ENCODE measurements around the gene KIF16B.

- TF ChIP-seq NCOA5 (CRISPR knock-in tag; IDR thresholded peaks at IDR 0.05) (no peak), ZNF121 (CRISPR knock-in tag; IDR thresholded peaks at IDR 0.05) (no peak), POLR2AphosphoS5 (IDR thresholded peaks at IDR 0.05; ENCODE audit: low read depth, low read length) (no peak), TCF7L2 (IDR thresholded peaks at IDR 0.05; ENCODE audit: low read depth, low read length) (no peak), FOSL2 (CRISPR knock-in tag; IDR thresholded peaks at IDR 0.05) (no peak), MTA3 (CRISPR knock-in tag; IDR thresholded peaks at IDR 0.05) (no peak), NFIC (IDR thresholded peaks at IDR 0.05; ENCODE audit: low read length) (no peak), ZNF24 (IDR thresholded peaks at IDR 0.05) (no peak), TP53 (CRISPR knock-in tag; conservative IDR thresholded peaks at IDR 0.05) (no peak), ASH2L (IDR thresholded peaks at IDR 0.05; ENCODE audit: insufficient read length, low read depth, low read length) (no peak), NR2F1 (CRISPR knock-in tag; IDR thresholded peaks at IDR 0.05) (no peak)
Observed at GRCh38 chr20:16246291-16246690, 327.0 kb downstream of the KIF16B start.
